ENCODE data around the gene DGAT2L6.

The DGAT2L6 gene

GRCh38 chrX:70166601-70167590, 10.4 kb upstream of the DGAT2L6 start:
- Histone ChIP-seq H3K4me2 (ENCODE audit: low read depth, low read length, poor library complexity, severe bottlenecking) (no peak overlapping the region), H3K27ac (ENCODE audit: low read depth, low read length) (no peak overlapping the region), H4K20me1 (ENCODE audit: low read depth, low read length) (no peaks in the 10 kb centered on the region), H3K27me3 (ENCODE audit: low read length) (no peaks in the 10 kb centered on the region), H3K79me2 (ENCODE audit: insufficient read depth, low read length) (no peaks in the 10 kb centered on the region), H3K9ac (ENCODE audit: low read length) (no peak overlapping the region), H3K4me3 (ENCODE audit: insufficient read depth, low read length, poor library complexity, severe bottlenecking) (no peak overlapping the region), H3K9me3 (ENCODE audit: insufficient read depth, low read length) (no peaks in the 10 kb centered on the region), H3K9me2 (replicated peaks; ENCODE audit: insufficient read depth, low read length) (no peaks in the 10 kb centered on the region), H2AFZ (ENCODE audit: low read depth, low read length, severe bottlenecking) (no peak overlapping the region), H3K36me3 (ENCODE audit: low read length) (no peaks in the 10 kb centered on the region), H3F3A (ENCODE audit: insufficient read depth) (no peaks in the 10 kb centered on the region)
- no peak for TF ChIP-seq EZH2phosphoT487 (conservative IDR thresholded peaks at IDR 0.05; ENCODE audit: low read length)
- TF ChIP-seq CTCF (IDR thresholded peaks at IDR 0.05; ENCODE audit: insufficient read depth, low read length, poor library complexity, severe bottlenecking): no peak

GRCh38 chrX:70168238-70169188, 8.8 kb upstream of the DGAT2L6 start:
- Histone ChIP-seq H3F3A (ENCODE audit: insufficient read depth) (no peaks in the 10 kb centered on the region), H3K36me3 (ENCODE audit: low read length) (no peaks in the 10 kb centered on the region), H2AFZ (ENCODE audit: low read depth, low read length, severe bottlenecking) (no peak overlapping the region), H3K9me2 (replicated peaks; ENCODE audit: insufficient read depth, low read length) (no peaks in the 10 kb centered on the region), H3K27ac (ENCODE audit: low read depth, low read length) (no peak overlapping the region), H3K27me3 (ENCODE audit: low read length) (no peaks in the 10 kb centered on the region), H3K4me3 (ENCODE audit: insufficient read depth, low read length, poor library complexity, severe bottlenecking) (no peak overlapping the region), H3K4me2 (ENCODE audit: low read depth, low read length, poor library complexity, severe bottlenecking) (no peak overlapping the region), H3K9ac (ENCODE audit: low read length) (no peak overlapping the region), H3K9me3 (ENCODE audit: insufficient read depth, low read length) (no peaks in the 10 kb centered on the region), H4K20me1 (ENCODE audit: low read depth, low read length) (no peaks in the 10 kb centered on the region), H3K79me2 (ENCODE audit: insufficient read depth, low read length) (no peaks in the 10 kb centered on the region)
- TF ChIP-seq CTCF (IDR thresholded peaks at IDR 0.05; ENCODE audit: insufficient read depth, low read length, poor library complexity, severe bottlenecking): no peak
- no peak for TF ChIP-seq EZH2phosphoT487 (conservative IDR thresholded peaks at IDR 0.05; ENCODE audit: low read length)

- Histone ChIP-seq H3F3A (ENCODE audit: insufficient read depth) (no peaks in the 10 kb centered on the region), H3K9me2 (replicated peaks; ENCODE audit: insufficient read depth, low read length) (no peaks in the 10 kb centered on the region), H3K36me3 (ENCODE audit: low read length) (no peaks in the 10 kb centered on the region), H3K9me3 (ENCODE audit: insufficient read depth, low read length) (no peaks in the 10 kb centered on the region), H3K4me3 (ENCODE audit: insufficient read depth, low read length, poor library complexity, severe bottlenecking) (no peak overlapping the region), H2AFZ (ENCODE audit: low read depth, low read length, severe bottlenecking) (no peak overlapping the region), H4K20me1 (ENCODE audit: low read depth, low read length) (no peaks in the 10 kb centered on the region), H3K27me3 (ENCODE audit: low read length) (no peaks in the 10 kb centered on the region), H3K79me2 (ENCODE audit: insufficient read depth, low read length) (no peaks in the 10 kb centered on the region), H3K27ac (ENCODE audit: low read depth, low read length) (no peak overlapping the region), H3K9ac (ENCODE audit: low read length) (no peak overlapping the region), H3K4me2 (ENCODE audit: low read depth, low read length, poor library complexity, severe bottlenecking) (no peak overlapping the region)
- TF ChIP-seq CTCF (IDR thresholded peaks at IDR 0.05; ENCODE audit: insufficient read depth, low read length, poor library complexity, severe bottlenecking) (no peak), EZH2phosphoT487 (conservative IDR thresholded peaks at IDR 0.05; ENCODE audit: low read length) (no peak)
Observed at GRCh38 chrX:70169281-70169680, 8.0 kb upstream of the DGAT2L6 start.

All from SU-DHL-6 (cell line).